HG02884 (cell line): ENCODE measurements around the gene IPO11.
"Not testable (repeated sequence)": the region's sequence is repeated elsewhere in the genome, so short reads cannot be mapped to it uniquely, and the experiment has no call there.

Source experiments
- ATAC-seq: cut with Tn5 transposase; IDR thresholded peaks from one replicate; pipeline ENCODE4 v1.9.1; 2021; ENCODE audit warnings: mild to moderate bottlenecking, moderate library complexity; ENCODE audit not compliant: unreplicated experiment

IPO11 gene

DNA sequence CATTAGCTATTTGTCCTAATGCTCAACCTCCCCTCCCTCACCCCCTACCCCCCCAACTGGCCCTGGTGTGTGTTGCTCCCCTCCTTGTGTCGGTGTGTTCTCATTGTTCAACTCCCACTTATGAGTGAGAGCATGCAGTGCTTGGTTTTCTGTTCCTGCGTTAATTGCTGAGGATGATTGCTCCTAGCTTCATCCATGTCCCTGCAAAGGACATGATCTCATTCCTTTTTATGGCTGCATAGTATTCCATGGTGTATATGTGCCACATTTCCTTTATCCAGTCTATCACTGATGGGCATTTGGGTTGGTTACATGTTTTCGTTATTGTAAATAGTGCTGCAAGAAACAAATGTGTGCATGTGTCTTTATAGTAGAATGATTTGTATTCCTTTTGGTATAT is 153.2 kb downstream of the IPO11 start:
- not testable (repeated sequence) for ATAC-seq

DNA sequence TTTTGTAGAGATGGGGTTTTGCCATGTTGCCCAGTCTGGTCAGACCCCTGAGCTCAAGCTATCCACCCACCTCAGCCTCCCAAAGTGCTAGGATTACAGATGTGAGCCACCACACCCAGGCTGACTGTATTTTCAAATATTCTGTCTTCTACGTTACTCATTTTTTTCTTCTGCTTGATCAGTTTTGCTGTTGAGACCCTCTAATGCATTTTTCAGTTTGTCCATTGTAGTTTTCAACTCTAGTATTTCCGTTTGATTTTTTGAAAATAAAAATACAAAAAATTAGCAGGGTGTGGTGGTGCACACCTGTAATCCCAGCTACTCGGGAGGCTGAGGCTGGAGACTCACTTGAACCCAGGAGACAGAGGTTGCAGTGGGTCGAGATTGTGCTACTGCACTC is 155.6 kb downstream of the IPO11 start:
- ATAC-seq, result no peak

DNA sequence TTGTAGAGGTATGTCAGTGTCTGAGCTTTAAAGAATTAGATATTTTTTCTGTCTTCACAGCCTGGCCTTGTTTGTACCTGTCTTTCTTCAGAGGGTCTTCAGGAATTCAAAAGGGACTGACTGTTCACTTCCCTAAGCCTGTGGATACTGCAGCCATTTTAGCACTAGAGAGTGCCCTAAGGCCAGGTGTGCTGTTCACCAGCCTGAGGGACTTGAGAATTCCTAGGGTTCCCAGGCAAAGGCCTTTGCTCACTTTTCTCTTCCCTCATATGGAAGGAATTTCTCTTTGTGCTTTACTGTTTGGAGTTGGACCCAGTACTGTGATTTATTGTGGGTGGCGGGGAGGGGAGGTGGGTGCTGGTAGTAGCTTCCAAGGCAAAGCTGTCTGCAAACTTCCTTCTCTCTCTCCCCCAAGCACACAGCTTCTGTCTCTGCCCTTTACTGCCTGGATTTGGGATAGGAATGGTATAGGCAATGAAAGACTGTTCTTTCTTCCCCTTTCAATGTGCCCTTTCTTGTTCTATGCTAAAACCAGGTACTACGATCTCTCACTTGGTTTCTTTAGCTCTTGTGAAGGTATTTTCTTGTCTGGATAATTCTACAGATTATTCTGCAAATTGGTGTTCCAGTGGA is 156.4 kb downstream of the IPO11 start:
- no peak for ATAC-seq

DNA sequence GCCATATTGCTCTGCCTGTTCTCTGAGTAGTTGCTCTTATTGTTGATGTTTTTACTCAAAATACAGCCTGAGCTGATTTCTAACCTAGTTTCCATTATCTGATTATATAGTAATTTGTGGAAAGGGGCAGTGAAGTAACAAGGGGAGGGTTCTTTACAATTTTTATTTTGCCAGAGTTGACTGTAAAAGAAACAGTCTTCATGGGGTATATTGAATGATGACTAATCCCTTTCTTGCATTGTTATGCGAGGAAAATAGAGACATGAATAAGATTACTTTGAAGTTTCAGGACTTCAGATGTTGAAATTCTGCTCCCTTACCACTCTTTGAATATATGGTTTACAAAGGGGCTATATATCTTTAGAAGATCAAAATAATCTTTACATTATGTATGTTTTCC is 156.9 kb downstream of the IPO11 start:
- ATAC-seq, result peak; percentile 73

- no peak for ATAC-seq
These were observed 160.5 kb downstream of the IPO11 start for GRCh38 chr5:62572918-62573514.

DNA sequence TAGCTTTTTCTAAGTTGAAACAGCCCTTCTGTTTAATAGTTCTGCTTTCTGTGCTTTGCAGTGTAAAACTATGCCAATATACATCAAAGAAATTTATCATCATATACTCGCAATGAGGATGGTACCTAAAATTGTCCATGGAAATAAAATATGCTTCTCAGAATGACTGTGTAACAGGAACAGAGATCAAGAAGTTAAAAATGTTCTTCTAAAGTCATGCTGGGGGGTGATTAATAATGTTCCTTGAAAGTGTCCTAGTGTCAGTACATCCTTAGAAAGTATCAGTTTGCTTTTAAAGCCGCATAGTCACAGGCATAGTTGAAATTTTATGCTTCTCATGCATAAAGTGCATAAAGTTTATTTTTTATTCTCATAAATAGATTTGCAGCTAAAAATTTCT is 162.0 kb downstream of the IPO11 start:
- peak; percentile 69 for ATAC-seq

- no peak for ATAC-seq
These were observed 162.5 kb downstream of the IPO11 start for GRCh38 chr5:62575066-62575465.

DNA sequence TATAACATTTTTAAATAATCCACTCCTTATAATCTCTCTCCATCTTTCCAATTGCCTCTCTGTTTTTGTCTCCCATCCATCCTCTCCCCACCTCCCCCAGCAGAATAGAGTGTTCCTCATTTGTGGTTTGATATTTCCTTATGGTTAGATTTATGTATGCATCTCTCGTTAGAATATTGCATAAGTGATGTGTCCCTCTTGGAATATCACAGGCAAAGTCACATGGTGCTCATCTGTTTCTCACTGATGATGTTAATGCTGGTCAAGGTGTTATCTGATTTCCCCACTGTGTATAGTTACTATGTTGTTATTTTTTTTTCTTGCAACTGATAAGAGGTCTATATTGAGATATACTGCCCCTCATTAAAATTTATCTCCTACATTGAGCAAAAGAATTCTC is 162.9 kb downstream of the IPO11 start:
- no peak for ATAC-seq

GRCh38 chr5:62576570-62577170 is 164.1 kb downstream of the IPO11 start:
- ATAC-seq, result no peak

- ATAC-seq, result no peak
These were observed 164.9 kb downstream of the IPO11 start for GRCh38 chr5:62577488-62577887.

- ATAC-seq, result peak; percentile 71
These were observed 166.0 kb downstream of the IPO11 start, which contains the start of gene LRRC70 for GRCh38 chr5:62578540-62578939. Gene LRRC70 (plus strand): TSS chr5:62578819. CDS start chr5:62579439, 620 bp downstream.

DNA sequence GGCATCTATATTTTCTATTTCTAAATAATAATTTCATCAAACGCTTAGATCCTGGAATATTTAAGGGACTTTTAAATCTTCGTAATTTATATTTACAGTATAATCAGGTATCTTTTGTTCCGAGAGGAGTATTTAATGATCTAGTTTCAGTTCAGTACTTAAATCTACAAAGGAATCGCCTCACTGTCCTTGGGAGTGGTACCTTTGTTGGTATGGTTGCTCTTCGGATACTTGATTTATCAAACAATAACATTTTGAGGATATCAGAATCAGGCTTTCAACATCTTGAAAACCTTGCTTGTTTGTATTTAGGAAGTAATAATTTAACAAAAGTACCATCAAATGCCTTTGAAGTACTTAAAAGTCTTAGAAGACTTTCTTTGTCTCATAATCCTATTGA is 167.2 kb downstream of the IPO11 start:
- ATAC-seq, result no peak

DNA sequence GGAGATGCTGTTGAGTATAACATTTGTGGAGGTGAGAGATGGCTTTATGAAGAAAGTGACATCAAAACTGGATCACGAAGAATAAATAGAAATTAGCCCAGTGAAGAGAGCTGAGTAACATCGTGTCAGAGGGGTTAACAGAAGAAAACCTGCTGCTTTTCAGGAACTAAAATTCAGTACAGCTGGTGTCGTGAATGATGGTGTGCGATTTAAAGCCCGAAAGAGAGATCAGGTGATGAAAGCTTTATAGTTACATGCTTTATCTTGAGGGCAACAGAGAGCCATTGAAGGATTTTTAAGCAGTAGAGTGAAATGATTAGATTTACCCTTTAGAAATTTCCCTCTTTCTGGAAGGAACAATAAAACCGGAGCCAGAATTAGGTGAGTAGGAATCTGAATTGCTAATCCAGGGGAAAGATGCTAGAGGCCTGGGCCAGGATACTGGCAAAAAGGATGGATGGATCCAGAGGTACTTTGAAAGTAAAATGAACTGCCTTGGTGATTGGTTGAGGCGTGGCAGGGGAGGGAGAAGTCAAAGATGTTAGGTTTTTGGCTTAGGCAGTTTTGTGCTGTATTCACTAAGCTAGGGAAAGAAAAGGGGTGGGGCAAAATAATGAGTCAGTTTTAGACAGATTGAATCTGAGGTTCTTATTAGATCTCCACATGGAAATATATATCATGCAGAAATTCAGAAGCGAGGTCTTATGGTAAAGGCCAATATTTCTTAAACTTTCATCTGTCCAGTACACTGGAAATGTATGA is 169.5 kb downstream of the IPO11 start:
- no peak for ATAC-seq

DNA sequence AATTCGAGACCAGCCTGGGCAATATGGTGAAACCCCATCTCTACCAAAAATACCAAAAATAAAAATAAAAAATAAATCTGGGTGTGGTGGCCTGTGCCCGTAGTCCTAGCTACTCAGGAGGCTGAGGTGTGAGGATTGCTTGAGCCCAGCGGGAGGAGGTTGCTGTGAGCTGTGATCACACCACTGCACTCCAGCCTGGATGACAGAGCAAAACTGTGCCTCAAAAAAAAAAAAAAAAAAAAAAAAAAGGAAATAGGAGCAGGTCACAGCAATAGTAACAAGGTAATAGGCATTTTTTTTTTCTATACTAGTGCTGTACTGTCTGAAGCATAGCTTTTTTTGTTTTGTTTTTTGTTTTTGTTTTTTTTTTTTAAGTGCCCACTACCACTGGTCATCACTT is 171.8 kb downstream of the IPO11 start:
- no peak for ATAC-seq

DNA sequence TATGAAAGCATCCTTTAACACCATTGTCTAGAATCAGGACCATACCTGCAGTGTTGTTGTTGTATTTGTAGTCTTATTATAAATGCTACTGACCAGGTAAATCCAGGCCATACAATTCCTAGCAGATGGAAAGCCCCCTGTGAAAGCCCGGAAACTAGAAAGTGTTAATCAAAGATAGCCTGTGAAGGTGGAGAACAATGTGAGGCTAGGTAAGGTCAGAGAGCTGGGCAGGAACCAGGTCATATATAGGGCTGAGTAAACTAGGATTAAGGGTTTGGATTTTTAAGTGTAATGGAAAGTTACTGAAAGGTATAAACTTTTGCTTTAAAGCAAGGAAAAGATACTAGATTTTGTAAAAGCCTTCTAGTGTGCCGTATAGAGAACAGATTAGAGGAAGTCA is 172.7 kb downstream of the IPO11 start:
- no peak for ATAC-seq

DNA sequence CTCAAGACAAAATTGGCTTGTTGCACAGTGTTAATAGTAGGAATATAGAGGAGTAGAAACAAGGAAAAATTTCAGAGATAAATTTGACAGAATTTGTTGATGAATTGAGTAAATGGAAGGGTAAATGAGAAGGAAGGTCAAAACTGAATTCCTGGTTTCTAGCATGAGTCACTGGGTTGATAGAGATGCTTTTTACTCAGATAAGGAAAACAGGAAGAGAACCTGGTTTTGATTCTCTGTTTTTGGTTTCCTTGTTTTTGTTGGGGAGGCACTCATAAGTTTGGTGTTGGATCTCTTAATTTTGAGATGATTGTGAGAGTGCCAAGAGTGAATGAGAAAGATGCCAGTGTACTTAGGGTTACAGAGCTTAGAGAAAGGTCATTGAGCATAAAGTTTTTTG is 173.2 kb downstream of the IPO11 start:
- ATAC-seq, result no peak

DNA sequence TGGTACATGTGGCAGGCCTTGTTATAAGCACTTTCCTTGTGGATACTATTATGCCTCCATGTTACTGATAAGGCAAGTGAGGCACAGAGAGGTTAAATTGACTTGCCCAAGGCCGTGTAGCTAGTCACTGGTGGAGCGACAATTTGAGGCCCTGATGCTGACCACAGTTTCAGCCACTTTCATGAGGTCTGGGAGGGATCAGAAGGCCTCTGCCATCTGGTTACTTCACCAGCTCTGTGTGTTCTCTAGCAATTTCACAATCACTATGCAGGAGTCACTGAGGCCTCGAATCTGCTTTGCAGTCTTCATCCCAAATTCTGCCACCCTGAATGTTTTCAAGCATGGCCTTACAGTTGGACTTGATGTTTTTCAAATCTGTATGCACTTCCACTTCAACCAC is 175.2 kb downstream of the IPO11 start:
- ATAC-seq, result no peak

- no peak for ATAC-seq
These were observed 176.1 kb downstream of the IPO11 start for GRCh38 chr5:62588668-62589067.

GRCh38 chr5:62589504-62589903 is 176.9 kb downstream of the IPO11 start:
- no peak for ATAC-seq

DNA sequence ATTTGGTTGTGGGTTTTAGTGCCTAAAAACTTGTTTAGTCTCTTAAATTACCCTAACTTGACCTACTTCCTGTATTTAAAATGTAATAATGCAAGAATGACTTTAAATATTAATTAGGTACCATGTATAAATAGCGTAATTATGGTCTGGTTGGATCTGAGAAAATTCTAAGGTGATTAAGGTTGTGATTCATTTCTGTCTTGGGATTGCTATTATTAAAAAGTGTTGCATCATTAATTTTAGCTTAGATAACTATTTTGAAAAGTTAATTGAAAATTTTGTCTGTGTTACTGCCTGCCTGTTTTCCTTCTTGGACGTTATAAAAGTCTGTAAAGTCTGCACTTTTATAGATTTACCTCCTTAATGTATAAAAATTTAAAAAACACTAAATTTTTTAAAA is 177.8 kb downstream of the IPO11 start:
- no peak for ATAC-seq

DNA sequence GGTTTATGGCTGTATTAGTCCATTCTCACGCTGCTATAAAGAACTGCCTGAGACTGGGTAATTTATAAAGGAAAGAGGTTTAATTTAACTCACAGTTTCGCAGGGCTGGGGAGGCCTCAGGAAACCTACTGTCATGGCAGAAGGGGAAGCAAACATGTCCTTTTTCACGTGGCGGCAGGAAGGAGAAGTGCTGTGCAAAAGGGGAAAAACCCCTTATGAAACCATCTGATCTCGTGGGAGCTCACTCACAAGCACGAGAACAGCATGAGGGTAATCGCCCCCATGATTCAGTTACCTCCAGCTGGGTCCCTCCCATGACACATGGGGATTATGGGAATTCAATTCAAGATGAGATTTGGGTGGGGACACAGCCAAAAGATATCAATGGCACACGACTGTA is 180.0 kb downstream of the IPO11 start:
- no peak for ATAC-seq

GRCh38 chr5:62593331-62593730 is 180.8 kb downstream of the IPO11 start:
- ATAC-seq, result no peak
